HG03378 (cell line): ENCODE data around the gene MUC5B.
"Not testable (repeated sequence)": the region's sequence is repeated elsewhere in the genome, so short reads cannot be mapped to it uniquely, and the experiment has no call there.

ENCODE experiments used
- ATAC-seq: cut with Tn5 transposase; IDR thresholded peaks from one replicate; pipeline ENCODE4 v1.9.1; 2021; ENCODE audit warnings: mild to moderate bottlenecking, moderate library complexity; ENCODE audit not compliant: unreplicated experiment

The MUC5B gene

GRCh38 chr11:1191786-1192470 lies 30.9 kb upstream of the MUC5B start:
- not testable (repeated sequence) for ATAC-seq

GRCh38 chr11:1192741-1193325 lies 30.0 kb upstream of the MUC5B start:
- ATAC-seq = no peak

- ATAC-seq = no peak
These were observed 29.3 kb upstream of the MUC5B start for GRCh38 chr11:1193326-1194230.

- ATAC-seq = no peak
These were observed 28.5 kb upstream of the MUC5B start for GRCh38 chr11:1194231-1194976.

- ATAC-seq = no peak
These were observed 27.7 kb upstream of the MUC5B start for GRCh38 chr11:1194977-1195681.

GRCh38 chr11:1195682-1196515 lies 27.0 kb upstream of the MUC5B start:
- no peak for ATAC-seq

- no peak for ATAC-seq
These were observed 26.1 kb upstream of the MUC5B start for GRCh38 chr11:1196516-1197391.

- ATAC-seq = no peak
These were observed 25.4 kb upstream of the MUC5B start for GRCh38 chr11:1197431-1197885.

GRCh38 chr11:1197886-1198560 lies 24.8 kb upstream of the MUC5B start:
- ATAC-seq = no peak

GRCh38 chr11:1198561-1199240 lies 24.2 kb upstream of the MUC5B start:
- no peak for ATAC-seq

GRCh38 chr11:1199241-1199750 lies 23.6 kb upstream of the MUC5B start:
- no peak for ATAC-seq

GRCh38 chr11:1199751-1200610 lies 22.9 kb upstream of the MUC5B start:
- ATAC-seq = no peak

GRCh38 chr11:1200611-1201191 lies 22.2 kb upstream of the MUC5B start:
- no peak for ATAC-seq

- no peak for ATAC-seq
These were observed 21.3 kb upstream of the MUC5B start for GRCh38 chr11:1201395-1202153.

- ATAC-seq = no peak
These were observed 20.6 kb upstream of the MUC5B start for GRCh38 chr11:1202154-1202775.
